Astrocyte of the cerebellum (primary cell): ENCODE results near the gene SNRNP25.
A peak's percentile ranks its signal among the peaks of the same experiment; 100 is the strongest.

Experiments
- DNase-seq: peaks from one replicate; pipeline ENCODE4 v3.0.0-alpha.2; 2011; ENCODE audit warnings: low read depth
- H3K4me3 ChIP-seq: 2 replicates; pipeline ENCODE4 v1.5.1; 2011; ENCODE audit warnings: mild to moderate bottlenecking, low read depth, low read length, moderate library complexity
- in situ Hi-C: cut with HindIII; loops from 2 replicates; pipeline ENCODE4 v1.10.0; 2017; ENCODE audit warnings: low sequenced_read_pairs
- TF ChIP-seq, protein P1 (sequence below): IDR thresholded peaks from 2 replicates; pipeline ENCODE4 v1.5.1; 2012; ENCODE audit warnings: low read length, low read depth, moderate library complexity, mild to moderate bottlenecking; ENCODE audit errors: missing control alignments

SNRNP25 gene

DNA sequence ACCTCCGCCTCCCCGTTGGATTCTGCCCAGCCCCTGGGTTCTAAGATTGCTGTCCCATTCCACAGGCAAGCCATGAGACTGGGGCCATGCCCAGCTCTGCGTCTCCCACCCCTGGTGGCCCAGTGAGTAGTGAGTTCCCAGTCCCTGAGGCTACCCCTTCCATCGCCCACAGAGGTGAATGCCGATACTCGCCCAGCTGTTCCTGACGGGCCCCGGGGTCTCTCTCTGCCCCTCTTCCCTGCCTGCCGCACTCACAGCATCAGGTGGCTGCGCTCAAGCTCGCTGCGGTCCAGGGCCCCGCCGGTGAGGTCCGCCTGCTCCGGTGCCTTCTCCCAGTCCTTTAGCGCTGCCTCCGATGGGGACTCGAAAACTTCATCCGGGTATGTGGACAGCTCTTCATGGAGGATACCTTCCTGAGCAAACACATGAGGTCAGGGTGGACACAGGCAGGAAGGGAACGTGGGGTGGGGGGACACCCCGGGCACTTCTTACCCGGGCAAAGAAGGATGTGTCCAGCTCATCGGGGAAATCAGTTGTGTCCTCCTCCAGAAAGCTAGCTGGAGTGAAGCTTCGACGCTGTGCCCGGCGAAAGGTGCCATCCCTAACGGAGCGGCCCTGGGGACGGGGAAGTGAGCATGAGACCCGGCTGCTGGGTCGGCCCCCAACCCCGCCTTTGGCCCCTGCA, 8.8 kb downstream of the SNRNP25 start:
- TF ChIP-seq, protein P1, sequence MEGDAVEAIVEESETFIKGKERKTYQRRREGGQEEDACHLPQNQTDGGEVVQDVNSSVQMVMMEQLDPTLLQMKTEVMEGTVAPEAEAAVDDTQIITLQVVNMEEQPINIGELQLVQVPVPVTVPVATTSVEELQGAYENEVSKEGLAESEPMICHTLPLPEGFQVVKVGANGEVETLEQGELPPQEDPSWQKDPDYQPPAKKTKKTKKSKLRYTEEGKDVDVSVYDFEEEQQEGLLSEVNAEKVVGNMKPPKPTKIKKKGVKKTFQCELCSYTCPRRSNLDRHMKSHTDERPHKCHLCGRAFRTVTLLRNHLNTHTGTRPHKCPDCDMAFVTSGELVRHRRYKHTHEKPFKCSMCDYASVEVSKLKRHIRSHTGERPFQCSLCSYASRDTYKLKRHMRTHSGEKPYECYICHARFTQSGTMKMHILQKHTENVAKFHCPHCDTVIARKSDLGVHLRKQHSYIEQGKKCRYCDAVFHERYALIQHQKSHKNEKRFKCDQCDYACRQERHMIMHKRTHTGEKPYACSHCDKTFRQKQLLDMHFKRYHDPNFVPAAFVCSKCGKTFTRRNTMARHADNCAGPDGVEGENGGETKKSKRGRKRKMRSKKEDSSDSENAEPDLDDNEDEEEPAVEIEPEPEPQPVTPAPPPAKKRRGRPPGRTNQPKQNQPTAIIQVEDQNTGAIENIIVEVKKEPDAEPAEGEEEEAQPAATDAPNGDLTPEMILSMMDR, result no peak
- in situ Hi-C loops, result no loop called here

DNA sequence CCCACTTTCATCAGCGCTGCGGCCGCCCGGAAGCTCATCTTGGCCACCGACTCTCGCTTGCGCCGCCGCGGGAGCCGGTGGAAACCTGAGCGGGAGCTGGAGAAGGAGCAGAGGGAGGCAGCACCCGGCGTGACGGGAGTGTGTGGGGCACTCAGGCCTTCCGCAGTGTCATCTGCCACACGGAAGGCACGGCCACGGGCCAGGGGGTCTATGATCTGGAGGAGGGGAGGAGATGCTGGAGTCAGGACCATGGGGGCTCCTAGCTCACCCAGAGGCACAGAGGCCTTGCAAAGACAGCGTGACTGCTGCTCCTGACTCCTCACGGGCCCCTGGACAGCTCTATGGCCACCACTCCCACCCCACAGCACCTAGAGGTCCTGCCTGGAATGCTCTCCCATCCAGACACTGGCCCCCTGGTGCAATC, 9.4 kb downstream of the SNRNP25 start:
- DNase-seq, result no peak
- no peak overlapping the region for H3K4me3 ChIP-seq
- in situ Hi-C loops, result no loop called here
- TF ChIP-seq, protein P1, result no peak

More for the DNA sequence above, 8.8 kb downstream of the SNRNP25 start:
- DNase-seq, result no peak
- no peak overlapping the region for H3K4me3 ChIP-seq

DNA sequence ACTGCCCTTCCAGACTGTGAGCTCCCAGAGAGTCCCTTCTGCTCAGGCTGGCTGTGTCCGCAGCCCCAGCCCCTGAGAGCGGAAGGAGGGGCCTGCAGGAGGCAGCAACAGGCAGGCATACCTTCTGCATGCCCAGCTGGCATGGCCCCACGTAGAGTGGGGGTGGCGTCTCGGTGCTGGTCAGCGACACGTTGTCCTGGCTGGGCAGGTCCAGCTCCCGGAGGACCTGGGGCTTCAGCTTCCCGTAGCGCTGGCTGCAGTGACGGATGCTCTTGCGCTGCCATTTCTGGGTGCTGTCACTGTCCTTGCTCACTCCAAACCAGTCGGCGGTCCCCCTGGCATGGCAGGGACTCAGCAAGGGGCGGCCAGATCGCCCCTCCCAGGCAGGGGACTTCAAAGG, 9.8 kb downstream of the SNRNP25 start:
- TF ChIP-seq, protein P1, result no peak
- in situ Hi-C loops, result no loop called here
- no peak for DNase-seq
- no peak overlapping the region for H3K4me3 ChIP-seq

DNA sequence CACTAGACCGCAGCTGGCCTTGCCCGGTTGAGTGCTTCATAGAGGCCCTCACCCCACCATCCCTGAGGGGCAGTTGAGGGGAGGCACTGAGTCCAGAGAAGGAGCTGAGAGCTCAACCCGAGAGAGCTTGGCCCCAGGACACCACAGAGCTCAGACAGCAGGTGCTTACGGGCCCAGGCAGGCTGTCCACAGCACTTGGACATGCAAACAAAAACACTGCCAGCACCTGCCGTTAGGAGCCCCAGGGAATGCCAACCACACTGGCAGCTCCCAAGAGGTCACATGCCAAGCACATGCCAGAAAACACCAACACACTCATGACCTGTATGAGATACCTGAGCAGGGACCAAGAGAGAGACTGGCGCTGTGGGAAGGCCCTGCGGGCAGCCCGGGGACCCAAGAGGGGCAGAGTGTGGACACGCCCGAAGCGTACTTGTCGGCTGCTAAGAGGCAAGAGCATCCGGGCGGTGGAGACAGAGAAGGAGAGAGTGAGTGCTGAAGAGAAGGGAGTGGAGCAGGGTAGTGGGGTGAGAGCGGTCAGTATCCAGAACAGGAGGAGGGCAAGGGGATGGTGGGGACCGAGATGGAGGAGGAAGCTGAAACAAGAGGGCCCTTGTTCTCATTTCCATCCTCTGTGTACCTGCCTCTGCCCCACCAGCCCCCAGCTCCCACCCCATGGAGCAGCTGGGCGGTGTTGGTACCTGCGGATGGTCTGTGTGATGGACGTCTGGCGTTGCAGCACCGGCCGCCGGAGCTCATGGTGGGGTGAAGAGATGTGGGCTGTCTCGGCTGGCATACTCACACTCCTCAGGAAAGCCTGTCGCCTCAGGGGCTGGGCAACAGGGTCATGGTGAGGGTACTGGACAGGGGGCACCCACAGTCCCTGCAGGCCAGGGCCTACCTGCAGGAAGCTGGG, 10.6 kb downstream of the SNRNP25 start:
- H3K4me3 ChIP-seq, result no peak overlapping the region
- no peak for DNase-seq
- TF ChIP-seq, protein P1, result no peak
- in situ Hi-C loops, result no loop called here

DNA sequence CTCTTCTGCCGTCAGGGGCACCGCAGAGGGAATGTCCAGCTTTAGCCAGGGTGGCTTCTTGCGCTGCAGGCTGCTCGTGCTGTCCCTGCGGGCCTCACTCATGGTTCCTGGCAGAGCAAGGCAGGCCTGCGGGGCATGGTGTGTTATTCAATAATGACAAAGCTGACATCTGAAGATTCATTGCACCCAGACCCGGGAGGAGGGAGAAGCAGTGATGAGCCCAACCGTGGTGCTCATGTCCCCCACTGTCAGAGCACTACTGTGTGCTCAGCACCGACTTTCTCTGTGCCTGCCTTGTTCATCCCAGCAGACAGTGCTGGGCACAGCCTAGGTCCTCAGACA, 11.3 kb downstream of the SNRNP25 start:
- no peak for DNase-seq
- H3K4me3 ChIP-seq, result no peak overlapping the region
- in situ Hi-C loops, result no loop called here
- TF ChIP-seq, protein P1, result no peak

DNA sequence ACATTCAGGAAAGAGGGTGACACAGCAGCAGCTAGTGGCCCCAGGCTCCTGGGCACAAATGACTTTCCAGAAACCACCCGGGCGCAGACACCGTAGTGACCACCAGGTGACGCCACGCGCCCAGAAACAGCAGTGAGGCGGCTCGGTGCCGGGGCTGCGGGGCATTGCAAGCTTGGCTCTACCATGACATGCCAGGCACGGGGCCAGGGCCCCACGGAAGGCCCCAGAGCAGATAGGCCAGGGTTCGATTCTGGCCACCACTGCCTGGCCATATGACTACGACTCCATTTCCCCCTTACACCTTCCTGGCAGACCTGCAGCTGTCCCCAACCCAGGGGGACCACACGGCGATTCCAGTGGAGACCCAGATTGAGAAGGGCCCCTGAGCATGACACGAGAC, 12.1 kb downstream of the SNRNP25 start:
- H3K4me3 ChIP-seq, result no peak overlapping the region
- DNase-seq, result no peak
- in situ Hi-C loops, result no loop called here
- TF ChIP-seq, protein P1, result peak; percentile 94
